K562 (cell line): ENCODE measurements around the gene PEDS1. TPM values are rescaled to one million over a fixed set of nuclear protein-coding genes. Genes with fewer than 3 reads are reported as not detected.

Experiments used
- ARID1B ChIP-seq: fragments of 450-650 bp; IDR thresholded peaks from 2 replicates; pipeline ENCODE4 v1.6.1; 2016; ENCODE audit warnings: antibody characterized with exemption, mild to moderate bottlenecking, inconsistent platforms
- BHLHE40 ChIP-seq: IDR thresholded peaks from 2 replicates; pipeline ENCODE4 v1.6.1; 2011; ENCODE audit warnings: low read length, improper control_type of control experiment
- CCNT2 ChIP-seq: IDR thresholded peaks from 2 replicates; pipeline ENCODE4 v1.6.1; 2011; ENCODE audit warnings: borderline replicate concordance, low read depth, mild to moderate bottlenecking, moderate library complexity, mixed read lengths, low read length; ENCODE audit not compliant: insufficient read length; ENCODE audit errors: extremely low read depth
- EHMT2 ChIP-seq: fragments of 450-650 bp; IDR thresholded peaks from 2 replicates; pipeline ENCODE4 v1.6.1; 2018; ENCODE audit warnings: antibody characterized with exemption
- EP300 ChIP-seq: IDR thresholded peaks from 2 replicates; pipeline ENCODE4 v1.6.1; 2012; ENCODE audit warnings: low read length, improper control_type of control experiment
- FOS ChIP-seq: IDR thresholded peaks from 3 replicates; pipeline ENCODE4 v1.6.1; 2011; ENCODE audit not compliant: insufficient read length; ENCODE audit errors: extremely low read depth
- HDAC6 ChIP-seq: IDR thresholded peaks from 2 replicates; pipeline ENCODE4 v1.6.1; 2012; ENCODE audit warnings: low read depth, mild to moderate bottlenecking, control low read depth, inconsistent platforms, low read length, moderate library complexity
- IFI16 ChIP-seq: fragments of 250-450 bp; sonication (Bioruptor Pico); IDR thresholded peaks from 2 replicates; pipeline ENCODE4 v2.1.2; 2022; ENCODE audit warnings: mild to moderate bottlenecking, inconsistent platforms
- JUND ChIP-seq, 2 experiments: IDR thresholded peaks; 2 replicates in 1 of 2; 3 replicates in 1 of 2; pipeline ENCODE4 v1.6.1; 2011; ENCODE audit warnings: borderline replicate concordance in 2 of 2, low read depth in 2 of 2, low read length in 2 of 2, improper control_type of control experiment in 1 of 2, missing biosample characterization in 1 of 2, missing genetic modification characterization in 1 of 2, missing genetic modification reagents in 1 of 2
- RBM39 ChIP-seq: fragments of 200-400 bp; formaldehyde crosslinking; optimal IDR thresholded peaks from 2 replicates; pipeline ENCODE3; 2018; ENCODE audit warnings: low read depth, low read length
- RCOR1 ChIP-seq, 2 experiments: IDR thresholded peaks; 2 replicates each; pipeline ENCODE4 v1.6.1; 2012; ENCODE audit warnings: low read depth in 2 of 2, low read length in 2 of 2, borderline replicate concordance in 1 of 2, improper control_type of control experiment in 1 of 2
- SMC3 ChIP-seq: conservative IDR thresholded peaks from 2 replicates; pipeline ENCODE4 v1.6.1; 2011; ENCODE audit warnings: low read depth, low read length, improper control_type of control experiment; ENCODE audit not compliant: insufficient read depth
- U2AF2 ChIP-seq: fragments of 200-400 bp; formaldehyde crosslinking; optimal IDR thresholded peaks from 2 replicates; pipeline ENCODE3; 2017; ENCODE audit warnings: low read depth, mild to moderate bottlenecking, low read length
- ZNF57 ChIP-seq: fragments of 450-650 bp; formaldehyde crosslinking; IDR thresholded peaks from 2 replicates; pipeline ENCODE4 v1.4.0; 2020; ENCODE audit warnings: mild to moderate bottlenecking, moderate library complexity
- polyA plus RNA-seq, 8 experiments: library from polyadenylated mRNA; depleted of rRNA in 4 of 8; stranded (reverse) in 5 of 8; unstranded in 3 of 8; fragments of >200 nt; fragmentation: Nextera tagmentation in 2 of 8; fragmentation: Illumina TruSeq in 1 of 8; extraction: Ambion mirVana in 2 of 8; extraction: Trizol in 1 of 8; gene quantifications; 2 replicates each; pipeline versions ENCODE4 v1.2.1 to v1.2.3, GENCODE V29; 2011 to 2014; ENCODE audit warnings: inconsistent platforms in 1 of 8, missing spikeins in 1 of 8
- total RNA-seq, 7 experiments: library from RNA; depleted of rRNA in 6 of 7; stranded (reverse); fragments of >200 nt in 6 of 7; fragmentation: Illumina TruSeq in 2 of 7; extraction: Trizol in 2 of 7; gene quantifications; 2 replicates each; pipeline versions ENCODE4 v1.2.1 to v1.2.3, GENCODE V29; 2011 to 2021; ENCODE audit warnings: low replicate concordance in 1 of 7
- TF ChIP-seq, protein P1 (sequence below): fragments of 450-650 bp; IDR thresholded peaks from 2 replicates; pipeline ENCODE4 v1.6.1; 2014; ENCODE audit warnings: low read depth, mild to moderate bottlenecking, moderate library complexity, borderline replicate concordance
- TF ChIP-seq, protein P2 (sequence below), 3 experiments: fragments of 200-800 bp in 1 of 3; fragments of 250-450 bp in 1 of 3; fragments of 450-650 bp in 1 of 3; sonication (Bioruptor Pico) in 1 of 3; sonication (Bioruptor generic) in 1 of 3; formaldehyde crosslinking in 1 of 3; IDR thresholded peaks; 2 replicates each; pipeline versions ENCODE4 v1.6.1 to v1.8.0; 2016 to 2022; ENCODE audit warnings: mild to moderate bottlenecking in 2 of 3, missing genetic modification characterization in 2 of 3, missing compliant biosample characterization in 1 of 3, moderate library complexity in 1 of 3
- TF ChIP-seq, protein P3 (sequence below): sonication (generic); formaldehyde crosslinking; IDR thresholded peaks from 2 replicates; pipeline ENCODE4 v1.8.0; 2022; ENCODE audit warnings: mild to moderate bottlenecking, missing genetic modification reagents, borderline replicate concordance
- TF ChIP-seq, protein P4 (sequence below): fragments of 450-650 bp; formaldehyde crosslinking; IDR thresholded peaks from 2 replicates; pipeline ENCODE4 v1.4.0; 2020; ENCODE audit warnings: mild to moderate bottlenecking, mixed read lengths

Gene PEDS1
- total and polyA plus RNA-seq, 9 of the 15 experiments (the other 6 are each of a cell fraction or from before 2014, with no cell fraction given): 2.9 to 38.5 (median 24.2) TPM

DNA sequence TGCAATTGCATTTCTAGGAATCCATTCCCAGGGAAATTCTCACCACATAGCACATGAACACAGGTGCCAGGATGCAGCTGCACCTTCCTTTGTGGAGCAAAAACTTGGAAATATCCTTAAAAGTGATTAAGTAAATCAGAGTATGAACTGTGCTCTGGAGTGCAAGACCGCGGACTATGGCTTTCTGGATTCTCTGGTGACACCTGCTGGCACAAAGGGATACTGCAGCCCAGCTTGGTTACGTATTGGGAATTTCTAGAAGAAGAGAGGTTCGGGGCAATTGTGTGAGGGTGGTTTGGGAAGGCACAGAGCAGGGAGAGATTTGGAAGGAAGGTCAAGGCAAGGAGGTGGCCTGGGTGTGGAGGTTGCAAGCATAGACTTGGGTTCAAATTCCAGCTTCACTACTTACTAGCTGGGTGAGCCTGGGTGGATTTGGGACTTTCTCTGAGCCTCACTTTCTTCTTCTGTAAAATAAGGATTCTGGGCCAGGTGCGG lies 15.9 kb upstream of the PEDS1 start (continued):
- no peak for TF ChIP-seq HDAC6
- TF ChIP-seq FOS: no peak
- TF ChIP-seq CCNT2: no peak
- peak in 1 of 2 experiments; percentile 46; a peak in 1 of 4 replicates for TF ChIP-seq RCOR1 (IDR thresholded peaks at IDR 0.05; ENCODE audit: borderline replicate concordance in 1 of 2, low read depth in 2 of 2, low read length in 2 of 2)
- TF ChIP-seq, protein P1, sequence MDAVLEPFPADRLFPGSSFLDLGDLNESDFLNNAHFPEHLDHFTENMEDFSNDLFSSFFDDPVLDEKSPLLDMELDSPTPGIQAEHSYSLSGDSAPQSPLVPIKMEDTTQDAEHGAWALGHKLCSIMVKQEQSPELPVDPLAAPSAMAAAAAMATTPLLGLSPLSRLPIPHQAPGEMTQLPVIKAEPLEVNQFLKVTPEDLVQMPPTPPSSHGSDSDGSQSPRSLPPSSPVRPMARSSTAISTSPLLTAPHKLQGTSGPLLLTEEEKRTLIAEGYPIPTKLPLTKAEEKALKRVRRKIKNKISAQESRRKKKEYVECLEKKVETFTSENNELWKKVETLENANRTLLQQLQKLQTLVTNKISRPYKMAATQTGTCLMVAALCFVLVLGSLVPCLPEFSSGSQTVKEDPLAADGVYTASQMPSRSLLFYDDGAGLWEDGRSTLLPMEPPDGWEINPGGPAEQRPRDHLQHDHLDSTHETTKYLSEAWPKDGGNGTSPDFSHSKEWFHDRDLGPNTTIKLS: peak; percentile 17; the same call in 1 of the 2 replicates
- no peak for TF ChIP-seq RBM39
- TF ChIP-seq ZNF57 (CRISPR knock-in tag): no peak
- TF ChIP-seq, protein P2, sequence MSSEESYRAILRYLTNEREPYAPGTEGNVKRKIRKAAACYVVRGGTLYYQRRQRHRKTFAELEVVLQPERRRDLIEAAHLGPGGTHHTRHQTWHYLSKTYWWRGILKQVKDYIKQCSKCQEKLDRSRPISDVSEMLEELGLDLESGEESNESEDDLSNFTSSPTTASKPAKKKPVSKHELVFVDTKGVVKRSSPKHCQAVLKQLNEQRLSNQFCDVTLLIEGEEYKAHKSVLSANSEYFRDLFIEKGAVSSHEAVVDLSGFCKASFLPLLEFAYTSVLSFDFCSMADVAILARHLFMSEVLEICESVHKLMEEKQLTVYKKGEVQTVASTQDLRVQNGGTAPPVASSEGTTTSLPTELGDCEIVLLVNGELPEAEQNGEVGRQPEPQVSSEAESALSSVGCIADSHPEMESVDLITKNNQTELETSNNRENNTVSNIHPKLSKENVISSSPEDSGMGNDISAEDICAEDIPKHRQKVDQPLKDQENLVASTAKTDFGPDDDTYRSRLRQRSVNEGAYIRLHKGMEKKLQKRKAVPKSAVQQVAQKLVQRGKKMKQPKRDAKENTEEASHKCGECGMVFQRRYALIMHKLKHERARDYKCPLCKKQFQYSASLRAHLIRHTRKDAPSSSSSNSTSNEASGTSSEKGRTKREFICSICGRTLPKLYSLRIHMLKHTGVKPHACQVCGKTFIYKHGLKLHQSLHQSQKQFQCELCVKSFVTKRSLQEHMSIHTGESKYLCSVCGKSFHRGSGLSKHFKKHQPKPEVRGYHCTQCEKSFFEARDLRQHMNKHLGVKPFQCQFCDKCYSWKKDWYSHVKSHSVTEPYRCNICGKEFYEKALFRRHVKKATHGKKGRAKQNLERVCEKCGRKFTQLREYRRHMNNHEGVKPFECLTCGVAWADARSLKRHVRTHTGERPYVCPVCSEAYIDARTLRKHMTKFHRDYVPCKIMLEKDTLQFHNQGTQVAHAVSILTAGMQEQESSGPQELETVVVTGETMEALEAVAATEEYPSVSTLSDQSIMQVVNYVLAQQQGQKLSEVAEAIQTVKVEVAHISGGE (CRISPR knock-in tag; IDR thresholded peaks at IDR 0.05): no peak
- 0 out of 2 replicates have a peak, but pooled peaks have one; percentile 15 for TF ChIP-seq ARID1B
- TF ChIP-seq, protein P3, sequence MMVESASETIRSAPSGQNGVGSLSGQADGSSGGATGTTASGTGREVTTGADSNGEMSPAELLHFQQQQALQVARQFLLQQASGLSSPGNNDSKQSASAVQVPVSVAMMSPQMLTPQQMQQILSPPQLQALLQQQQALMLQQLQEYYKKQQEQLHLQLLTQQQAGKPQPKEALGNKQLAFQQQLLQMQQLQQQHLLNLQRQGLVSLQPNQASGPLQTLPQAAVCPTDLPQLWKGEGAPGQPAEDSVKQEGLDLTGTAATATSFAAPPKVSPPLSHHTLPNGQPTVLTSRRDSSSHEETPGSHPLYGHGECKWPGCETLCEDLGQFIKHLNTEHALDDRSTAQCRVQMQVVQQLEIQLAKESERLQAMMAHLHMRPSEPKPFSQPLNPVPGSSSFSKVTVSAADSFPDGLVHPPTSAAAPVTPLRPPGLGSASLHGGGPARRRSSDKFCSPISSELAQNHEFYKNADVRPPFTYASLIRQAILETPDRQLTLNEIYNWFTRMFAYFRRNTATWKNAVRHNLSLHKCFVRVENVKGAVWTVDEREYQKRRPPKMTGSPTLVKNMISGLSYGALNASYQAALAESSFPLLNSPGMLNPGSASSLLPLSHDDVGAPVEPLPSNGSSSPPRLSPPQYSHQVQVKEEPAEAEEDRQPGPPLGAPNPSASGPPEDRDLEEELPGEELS (CRISPR knock-in tag): no peak
- TF ChIP-seq SMC3: peak; percentile 86
- no peak for TF ChIP-seq EHMT2
- peak; percentile 56; the same call in 1 of the 2 replicates for TF ChIP-seq JUND (IDR thresholded peaks at IDR 0.05; ENCODE audit: borderline replicate concordance, low read depth, low read length)
- TF ChIP-seq JUND (tag; IDR thresholded peaks at IDR 0.05; ENCODE audit: borderline replicate concordance, low read depth, low read length): peak; percentile 50; the same call in 1 of the 3 replicates
- no peak for TF ChIP-seq U2AF2
- no peak for TF ChIP-seq IFI16 (CRISPR knock-in tag)
- TF ChIP-seq, protein P4, sequence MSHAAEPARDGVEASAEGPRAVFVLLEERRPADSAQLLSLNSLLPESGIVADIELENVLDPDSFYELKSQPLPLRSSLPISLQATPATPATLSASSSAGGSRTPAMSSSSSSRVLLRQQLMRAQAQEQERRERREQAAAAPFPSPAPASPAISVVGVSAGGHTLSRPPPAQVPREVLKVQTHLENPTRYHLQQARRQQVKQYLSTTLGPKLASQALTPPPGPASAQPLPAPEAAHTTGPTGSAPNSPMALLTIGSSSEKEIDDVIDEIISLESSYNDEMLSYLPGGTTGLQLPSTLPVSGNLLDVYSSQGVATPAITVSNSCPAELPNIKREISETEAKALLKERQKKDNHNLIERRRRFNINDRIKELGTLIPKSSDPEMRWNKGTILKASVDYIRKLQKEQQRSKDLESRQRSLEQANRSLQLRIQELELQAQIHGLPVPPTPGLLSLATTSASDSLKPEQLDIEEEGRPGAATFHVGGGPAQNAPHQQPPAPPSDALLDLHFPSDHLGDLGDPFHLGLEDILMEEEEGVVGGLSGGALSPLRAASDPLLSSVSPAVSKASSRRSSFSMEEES (CRISPR knock-in tag): no peak
- no peak for TF ChIP-seq EP300
- TF ChIP-seq BHLHE40: 0 out of 2 replicates have a peak, but pooled peaks have one; percentile 21
